Osteoblast (primary cell): ENCODE data around the gene GNB5. TPM values are rescaled to one million over a fixed set of nuclear protein-coding genes. Genes with fewer than 3 reads are reported as not detected.

Experiments used
- DNase-seq: peaks from one replicate; pipeline ENCODE4 v3.0.0; 2011; ENCODE audit warnings: low spot score, mixed read lengths; ENCODE audit not compliant: insufficient read length; ENCODE audit errors: missing footprints
- H2AFZ ChIP-seq: 2 replicates; pipeline ENCODE4 v1.6.0; 2011; ENCODE audit warnings: mild to moderate bottlenecking, low read length
- H3K27ac ChIP-seq: 2 replicates; pipeline ENCODE4 v1.5.1; 2011; ENCODE audit warnings: mild to moderate bottlenecking, low read depth, low read length, moderate library complexity
- H3K27me3 ChIP-seq: 2 replicates; pipeline ENCODE4 v1.6.0; 2012; ENCODE audit warnings: mild to moderate bottlenecking, control low read depth, inconsistent platforms, low read length, moderate library complexity; ENCODE audit not compliant: insufficient read depth
- H3K36me3 ChIP-seq: 2 replicates; pipeline ENCODE4 v1.5.1; 2011; ENCODE audit warnings: mild to moderate bottlenecking, low read length, control low read depth, moderate library complexity; ENCODE audit not compliant: insufficient read depth
- H3K4me1 ChIP-seq: 2 replicates; pipeline ENCODE4 v1.5.1; 2011; ENCODE audit warnings: mild to moderate bottlenecking, low read length, control low read depth, moderate library complexity; ENCODE audit not compliant: insufficient read depth
- H3K4me2 ChIP-seq: 2 replicates; pipeline ENCODE4 v1.6.0; 2011; ENCODE audit warnings: mild to moderate bottlenecking, low read length; ENCODE audit not compliant: insufficient read depth
- H3K4me3 ChIP-seq: fragments of 200-600 bp; sonication (generic); 3 replicates; pipeline ENCODE4 v1.5.1; 2012; ENCODE audit warnings: mild to moderate bottlenecking, low read length, inconsistent platforms; ENCODE audit not compliant: insufficient read depth
- H3K79me2 ChIP-seq: 2 replicates; pipeline ENCODE4 v1.6.0; 2012; ENCODE audit warnings: mild to moderate bottlenecking, low read length, control low read depth, inconsistent platforms; ENCODE audit not compliant: insufficient read depth
- H3K9me3 ChIP-seq: 2 replicates; pipeline ENCODE4 v1.5.1; 2011; ENCODE audit warnings: low read depth, low read length, control low read depth
- H4K20me1 ChIP-seq: 2 replicates; pipeline ENCODE4 v1.6.0; 2012; ENCODE audit warnings: mild to moderate bottlenecking, low read length, control low read depth; ENCODE audit not compliant: insufficient read depth
- CTCF ChIP-seq: IDR thresholded peaks from 2 replicates; pipeline ENCODE4 v1.5.1; 2011; ENCODE audit warnings: mild to moderate bottlenecking, low read depth, low read length, moderate library complexity; ENCODE audit errors: extremely low read depth
- total RNA-seq: library from RNA; depleted of rRNA; stranded (reverse); fragments of >200 nt; gene quantifications from 2 replicates; pipeline ENCODE4 v1.2.3, GENCODE V29; 2012

GNB5 gene
- total RNA-seq, 1 donor = 26.4 TPM

- no peaks in the 10 kb centered on the region for H3K27me3 ChIP-seq
- H3K27ac ChIP-seq = peak overlapping the region; percentile 32
- peaks cover 9% of the 10 kb centered on the region for H3K4me1 ChIP-seq
- peak overlapping the region; percentile 95 for H2AFZ ChIP-seq
- peak; percentile 76 for DNase-seq
- H3K4me3 ChIP-seq = peak overlapping the region; percentile 84
- peak overlapping the region; percentile 78 for H3K4me2 ChIP-seq
- no peak for TF ChIP-seq CTCF
- peaks cover 5% of the 10 kb centered on the region for H3K79me2 ChIP-seq
- H3K9me3 ChIP-seq = no peaks in the 10 kb centered on the region
- H4K20me1 ChIP-seq = no peaks in the 10 kb centered on the region
- no peaks in the 10 kb centered on the region for H3K36me3 ChIP-seq
Observed at GRCh38 chr15:52180196-52180835, 10.9 kb downstream of the GNB5 start.

GRCh38 chr15:52179278-52180195 is 11.7 kb downstream of the GNB5 start:
- H3K4me1 ChIP-seq = peaks cover 9% of the 10 kb centered on the region
- H3K36me3 ChIP-seq = no peaks in the 10 kb centered on the region
- no peaks in the 10 kb centered on the region for H3K9me3 ChIP-seq
- peak overlapping the region; percentile 78 for H3K4me2 ChIP-seq
- H2AFZ ChIP-seq = peak overlapping the region; percentile 95
- no peaks in the 10 kb centered on the region for H4K20me1 ChIP-seq
- DNase-seq = peak; percentile 98
- H3K27me3 ChIP-seq = no peaks in the 10 kb centered on the region
- no peak for TF ChIP-seq CTCF
- H3K79me2 ChIP-seq = peaks cover 5% of the 10 kb centered on the region
- H3K27ac ChIP-seq = peak overlapping the region; percentile 32
- H3K4me3 ChIP-seq = peak overlapping the region; percentile 84

GRCh38 chr15:52178765-52179164 is 12.4 kb downstream of the GNB5 start:
- Histone ChIP-seq H3K4me2 (peak overlapping the region; percentile 78), H3K27me3 (no peaks in the 10 kb centered on the region), H3K79me2 (peaks cover 5% of the 10 kb centered on the region), H3K9me3 (no peaks in the 10 kb centered on the region), H3K27ac (peak overlapping the region; percentile 26), H3K4me1 (peaks cover 9% of the 10 kb centered on the region), H2AFZ (peak overlapping the region; percentile 79), H3K36me3 (no peaks in the 10 kb centered on the region), H3K4me3 (peak overlapping the region; percentile 84), H4K20me1 (no peaks in the 10 kb centered on the region)
- DNase-seq = peak; percentile 89
- TF ChIP-seq CTCF = no peak

GRCh38 chr15:52172869-52173268 is 18.3 kb downstream of the GNB5 start:
- H3K4me1 ChIP-seq = no peaks in the 10 kb centered on the region
- no peak overlapping the region for H3K27ac ChIP-seq
- no peaks in the 10 kb centered on the region for H4K20me1 ChIP-seq
- H3K9me3 ChIP-seq = no peaks in the 10 kb centered on the region
- no peak for TF ChIP-seq CTCF
- no peaks in the 10 kb centered on the region for H3K36me3 ChIP-seq
- peaks cover 6% of the 10 kb centered on the region for H3K79me2 ChIP-seq
- no peak overlapping the region for H3K4me2 ChIP-seq
- H3K27me3 ChIP-seq = no peaks in the 10 kb centered on the region
- no peak overlapping the region for H2AFZ ChIP-seq
- H3K4me3 ChIP-seq = no peak overlapping the region
- DNase-seq = no peak
